K562 (cell line): ENCODE data around the gene CDC27. TPM values are rescaled to one million over a fixed set of nuclear protein-coding genes. Genes with fewer than 3 reads are reported as not detected.

Source experiments
- ATAC-seq: fragments of 200-7000 bp; cut with Tn5 transposase; 3 replicates; pipeline ENCODE4 v1.9.1; 2020; ENCODE audit warnings: moderate library complexity
- BruUV-seq: library from RNA; stranded (reverse); fragments of 400-500 nt; replicated peaks from 2 replicates; lab custom pipeline; 2021; lab: Mats Ljungman, UMichigan
- CTCF ChIA-PET: fragments of 300-600 bp; formaldehyde crosslinking; extraction: SDS; loops from one replicate; lab custom pipeline; 2021; ENCODE audit warnings: low intra/inter-chr PET ratio; lab: Yijun Ruan, JAX
- POLR2A ChIA-PET: fragments of 300-600, 350-650 bp; sonication (Branson Sonifier 250); formaldehyde crosslinking; extraction: SDS; loops from one replicate; lab custom pipeline; 2021; ENCODE audit warnings: antibody characterized with exemption, inconsistent platforms; lab: Yijun Ruan, JAX
- DNase-seq, 4 experiments: peaks; one replicate each; pipeline versions ENCODE4 v3.0.0 to v3.0.0-alpha.2; 2011 to 2018; ENCODE audit warnings: low spot score in 3 of 4, mixed read lengths in 3 of 4; ENCODE audit errors: extremely low read depth in 1 of 4
- FAIRE-seq: peaks from 2 replicates; lab custom pipeline; 2011; peaks lifted over from hg19 to GRCh38; lab: Jason Lieb, UNC
- H2AFZ ChIP-seq: 2 replicates; pipeline ENCODE4 v1.6.0; 2011; ENCODE audit warnings: low read depth, low read length, control low read depth, inconsistent platforms
- H3K27ac ChIP-seq: fragments of 200-600 bp; 3 replicates; pipeline ENCODE4 v1.8.0; 2011; ENCODE audit warnings: low read depth, mild to moderate bottlenecking, control low read depth, inconsistent platforms, low read length, moderate library complexity, mixed read lengths; ENCODE audit errors: extremely low read depth
- H3K27me3 ChIP-seq, 2 experiments: fragments of 300-600 bp in 1 of 2; 2 replicates in 1 of 2; 3 replicates in 1 of 2; pipeline versions ENCODE4 v1.6.0 to v1.8.0; 2011; ENCODE audit warnings: inconsistent platforms in 2 of 2, low read length in 2 of 2, mild to moderate bottlenecking in 1 of 2, mixed read lengths in 1 of 2, moderate library complexity in 1 of 2; ENCODE audit not compliant: control insufficient read depth in 2 of 2, insufficient read depth in 2 of 2
- H3K36me3 ChIP-seq: fragments of 300-600 bp; 3 replicates; pipeline ENCODE4 v1.8.0; 2011; ENCODE audit warnings: mild to moderate bottlenecking, low read length, inconsistent platforms; ENCODE audit not compliant: control insufficient read depth, insufficient read depth
- H3K4me1 ChIP-seq, 2 experiments: fragments of 200-600 bp in 1 of 2; replicated peaks in 1 of 2; 2 replicates in 1 of 2; 3 replicates in 1 of 2; pipeline versions ENCODE4 v1.5.1 to v1.8.0; 2011; ENCODE audit warnings: inconsistent platforms in 2 of 2, low read length in 2 of 2, mild to moderate bottlenecking in 1 of 2, mixed read lengths in 1 of 2, moderate library complexity in 1 of 2; ENCODE audit not compliant: control insufficient read depth in 2 of 2, insufficient read depth in 2 of 2
- H3K4me2 ChIP-seq: 2 replicates; pipeline ENCODE4 v1.6.1; 2011; ENCODE audit warnings: low read length, control low read depth, inconsistent platforms, mixed read lengths; ENCODE audit not compliant: insufficient read depth
- H3K4me3 ChIP-seq: fragments of 200-600 bp; sonication (generic), shearing (Covaris generic); 2 replicates; pipeline ENCODE4 v1.5.1; 2016; ENCODE audit warnings: control low read depth, inconsistent platforms
- H3K79me2 ChIP-seq: fragments of 200-600 bp; 3 replicates; pipeline ENCODE4 v1.8.0; 2011; ENCODE audit warnings: low read length, inconsistent platforms; ENCODE audit not compliant: control insufficient read depth, insufficient read depth
- H3K9ac ChIP-seq, 2 experiments: 2 replicates each; pipeline versions ENCODE4 v1.6.0 to v1.6.1; 2011; ENCODE audit warnings: low read depth in 2 of 2, low read length in 2 of 2, control low read depth in 1 of 2, inconsistent platforms in 1 of 2, mild to moderate bottlenecking in 1 of 2, mixed read lengths in 1 of 2; ENCODE audit not compliant: insufficient read depth in 1 of 2
- H3K9me1 ChIP-seq: one replicate; pipeline ENCODE4 v1.6.0; 2011; ENCODE audit warnings: inconsistent platforms, mild to moderate bottlenecking, low read length, moderate library complexity; ENCODE audit not compliant: control insufficient read depth, insufficient read depth
- H3K9me3 ChIP-seq: replicated peaks from 2 replicates; pipeline ENCODE4 v1.5.1; 2011; ENCODE audit warnings: low read depth, low read length, inconsistent platforms; ENCODE audit not compliant: control insufficient read depth, insufficient read depth
- H4K20me1 ChIP-seq: replicated peaks from 2 replicates; pipeline ENCODE4 v1.6.1; 2011; ENCODE audit warnings: low read length, inconsistent platforms, mixed read lengths; ENCODE audit not compliant: control insufficient read depth, insufficient read depth
- EP400 ChIP-seq: fragments of 450-650 bp; IDR thresholded peaks from 2 replicates; pipeline ENCODE4 v1.6.1; 2017; ENCODE audit warnings: antibody characterized with exemption, mild to moderate bottlenecking, moderate library complexity
- NBN ChIP-seq: fragments of 450-650 bp; IDR thresholded peaks from 2 replicates; pipeline ENCODE4 v1.6.1; 2016; ENCODE audit warnings: low read depth, mild to moderate bottlenecking
- PCBP2 ChIP-seq: fragments of 200-400 bp; formaldehyde crosslinking; IDR thresholded peaks from 2 replicates; pipeline ENCODE4 v1.6.1; 2018; ENCODE audit warnings: low read length, low read depth, mild to moderate bottlenecking, moderate library complexity; ENCODE audit not compliant: poor library complexity, severe bottlenecking
- PHF20 ChIP-seq: fragments of 450-650 bp; IDR thresholded peaks from 2 replicates; pipeline ENCODE4 v1.6.1; 2018; ENCODE audit not compliant: partially characterized antibody
- TCF7 ChIP-seq: sonication (generic); IDR thresholded peaks from 2 replicates; pipeline ENCODE4 v1.6.1; 2016; ENCODE audit warnings: antibody characterized with exemption, borderline replicate concordance
- THRAP3 ChIP-seq: fragments of 450-650 bp; IDR thresholded peaks from 2 replicates; pipeline ENCODE4 v1.6.1; 2016; ENCODE audit warnings: mild to moderate bottlenecking, inconsistent platforms, borderline replicate concordance
- U2AF2 ChIP-seq: fragments of 200-400 bp; formaldehyde crosslinking; optimal IDR thresholded peaks from 2 replicates; pipeline ENCODE3; 2017; ENCODE audit warnings: low read depth, mild to moderate bottlenecking, low read length
- ZEB2 ChIP-seq: fragments of 450-650 bp; IDR thresholded peaks from 2 replicates; pipeline ENCODE4 v1.6.1; 2016
- ZNF274 ChIP-seq: IDR thresholded peaks from 2 replicates; pipeline ENCODE4 v1.6.1; 2011; ENCODE audit warnings: low read depth, mild to moderate bottlenecking, low read length, moderate library complexity, borderline replicate concordance
- WGBS: fragments of 100-300 bp; shearing (Covaris generic); methylation state at CpG from one replicate; pipeline ENCODE4 v1.1.6; 2016; ENCODE audit warnings: low coverage, mixed read lengths; ENCODE audit not compliant: insufficient coverage; ENCODE audit errors: missing lambda C conversion rate; 5-methylcytosine and 5-hydroxymethylcytosine counted together
- in situ Hi-C: fragments of 300-500 bp; cut with MboI; formaldehyde crosslinking; loops from 4 replicates; pipeline ENCODE4 v1.15.0; 2018; ENCODE audit warnings: inconsistent platforms, mixed read lengths
- intact Hi-C: fragments of 100-400 bp; cut with micrococcal nuclease; formaldehyde crosslinking; loops from 2 replicates; pipeline ENCODE4 v1.14.2; 2022
- polyA plus RNA-seq, 8 experiments: library from polyadenylated mRNA; depleted of rRNA in 4 of 8; stranded (reverse) in 5 of 8; unstranded in 3 of 8; fragments of >200 nt; fragmentation: Nextera tagmentation in 2 of 8; fragmentation: Illumina TruSeq in 1 of 8; extraction: Ambion mirVana in 2 of 8; extraction: Trizol in 1 of 8; gene quantifications; 2 replicates each; pipeline versions ENCODE4 v1.2.1 to v1.2.3, GENCODE V29; 2011 to 2014; ENCODE audit warnings: inconsistent platforms in 1 of 8, missing spikeins in 1 of 8
- total RNA-seq, 7 experiments: library from RNA; depleted of rRNA in 6 of 7; stranded (reverse); fragments of >200 nt in 6 of 7; fragmentation: Illumina TruSeq in 2 of 7; extraction: Trizol in 2 of 7; gene quantifications; 2 replicates each; pipeline versions ENCODE4 v1.2.1 to v1.2.3, GENCODE V29; 2011 to 2021; ENCODE audit warnings: low replicate concordance in 1 of 7
- TF ChIP-seq, protein P1 (sequence below): fragments of 250-450 bp; sonication (Bioruptor Pico); IDR thresholded peaks from 2 replicates; pipeline ENCODE4 v1.5.0; 2020; ENCODE audit warnings: mild to moderate bottlenecking, borderline replicate concordance
- TF ChIP-seq, protein P2 (sequence below): sonication (generic); formaldehyde crosslinking; IDR thresholded peaks from 2 replicates; pipeline ENCODE4 v1.8.0; 2023; ENCODE audit warnings: mild to moderate bottlenecking, missing genetic modification reagents
- TF ChIP-seq, protein P3 (sequence below): IDR thresholded peaks from 2 replicates; pipeline ENCODE4 v1.6.1; 2011; ENCODE audit not compliant: insufficient read length; ENCODE audit errors: extremely low read depth
- TF ChIP-seq, protein P4 (sequence below): fragments of 200-800 bp; sonication (Bioruptor generic); IDR thresholded peaks from 2 replicates; pipeline ENCODE4 v1.6.1; 2017; ENCODE audit warnings: missing genetic modification characterization, missing compliant biosample characterization

CDC27 gene
- total and polyA plus RNA-seq, 9 of the 15 experiments (the other 6 are each of a cell fraction or from before 2014, with no cell fraction given): 28.6 to 155 (median 94.1) TPM

DNA sequence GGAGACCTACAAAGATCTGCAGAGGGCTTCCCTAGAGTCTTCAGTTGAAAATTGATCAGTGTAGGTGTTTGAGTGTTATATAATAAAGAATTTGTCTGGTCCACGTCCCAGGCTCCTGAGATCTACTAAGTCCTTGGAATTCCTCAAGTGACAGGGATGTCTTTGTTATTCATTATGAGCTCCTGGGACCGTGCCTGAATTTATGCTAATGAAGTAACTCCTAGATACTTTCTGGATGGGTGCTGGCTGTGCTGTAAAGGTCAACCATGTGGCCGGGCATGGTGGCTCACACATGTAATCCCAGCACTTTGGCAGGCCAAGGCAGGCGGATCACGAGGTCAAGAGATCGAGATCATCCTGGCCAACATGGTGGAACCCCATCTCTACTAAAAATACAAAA, 43.7 kb downstream of the CDC27 start:
- no TSS peak for BruUV-seq
- no peaks in the 10 kb centered on the region for H4K20me1 ChIP-seq
- H3K4me2 ChIP-seq: no peak overlapping the region
- peaks cover 90% of the 10 kb centered on the region for H3K36me3 ChIP-seq
- no peaks in the 10 kb centered on the region for H3K27me3 ChIP-seq
- ChIA-PET POLR2A (interaction anchor here (0.6 to 1.8 kb wide), 2 partner anchors 10 to 652 kb away, joined by 3 to 5 read pairs; no protein-coding TSS in a partner anchor), CTCF (no interaction called here)
- no peaks in the 10 kb centered on the region for H3K9me1 ChIP-seq
- ATAC-seq (no peak), DNase-seq (no peak), FAIRE-seq (no peak)
- no peaks in the 10 kb centered on the region for H3K4me1 ChIP-seq
- intact Hi-C loops: no loop called here
- H2AFZ ChIP-seq: no peak overlapping the region
- no peak overlapping the region for H3K27ac ChIP-seq
- H3K9me3 ChIP-seq: no peaks in the 10 kb centered on the region
- peaks cover 8% of the 10 kb centered on the region; the same call in 1 of the 3 replicates for H3K79me2 ChIP-seq
- no peak overlapping the region for H3K4me3 ChIP-seq
- in situ Hi-C loops: no loop called here
- 89% methylated on average over 6 of the region's 6 CpGs for WGBS
- H3K9ac ChIP-seq: no peak overlapping the region
- TF ChIP-seq, protein P1, sequence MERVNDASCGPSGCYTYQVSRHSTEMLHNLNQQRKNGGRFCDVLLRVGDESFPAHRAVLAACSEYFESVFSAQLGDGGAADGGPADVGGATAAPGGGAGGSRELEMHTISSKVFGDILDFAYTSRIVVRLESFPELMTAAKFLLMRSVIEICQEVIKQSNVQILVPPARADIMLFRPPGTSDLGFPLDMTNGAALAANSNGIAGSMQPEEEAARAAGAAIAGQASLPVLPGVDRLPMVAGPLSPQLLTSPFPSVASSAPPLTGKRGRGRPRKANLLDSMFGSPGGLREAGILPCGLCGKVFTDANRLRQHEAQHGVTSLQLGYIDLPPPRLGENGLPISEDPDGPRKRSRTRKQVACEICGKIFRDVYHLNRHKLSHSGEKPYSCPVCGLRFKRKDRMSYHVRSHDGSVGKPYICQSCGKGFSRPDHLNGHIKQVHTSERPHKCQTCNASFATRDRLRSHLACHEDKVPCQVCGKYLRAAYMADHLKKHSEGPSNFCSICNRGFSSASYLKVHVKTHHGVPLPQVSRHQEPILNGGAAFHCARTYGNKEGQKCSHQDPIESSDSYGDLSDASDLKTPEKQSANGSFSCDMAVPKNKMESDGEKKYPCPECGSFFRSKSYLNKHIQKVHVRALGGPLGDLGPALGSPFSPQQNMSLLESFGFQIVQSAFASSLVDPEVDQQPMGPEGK (CRISPR knock-in tag): no peak
- TF ChIP-seq ZEB2 (no peak), NBN (no peak), PHF20 (no peak), EP400 (no peak), THRAP3 (no peak), ZNF274 (no peak), PCBP2 (no peak), TCF7 (no peak), U2AF2 (no peak)
- TF ChIP-seq, protein P2, sequence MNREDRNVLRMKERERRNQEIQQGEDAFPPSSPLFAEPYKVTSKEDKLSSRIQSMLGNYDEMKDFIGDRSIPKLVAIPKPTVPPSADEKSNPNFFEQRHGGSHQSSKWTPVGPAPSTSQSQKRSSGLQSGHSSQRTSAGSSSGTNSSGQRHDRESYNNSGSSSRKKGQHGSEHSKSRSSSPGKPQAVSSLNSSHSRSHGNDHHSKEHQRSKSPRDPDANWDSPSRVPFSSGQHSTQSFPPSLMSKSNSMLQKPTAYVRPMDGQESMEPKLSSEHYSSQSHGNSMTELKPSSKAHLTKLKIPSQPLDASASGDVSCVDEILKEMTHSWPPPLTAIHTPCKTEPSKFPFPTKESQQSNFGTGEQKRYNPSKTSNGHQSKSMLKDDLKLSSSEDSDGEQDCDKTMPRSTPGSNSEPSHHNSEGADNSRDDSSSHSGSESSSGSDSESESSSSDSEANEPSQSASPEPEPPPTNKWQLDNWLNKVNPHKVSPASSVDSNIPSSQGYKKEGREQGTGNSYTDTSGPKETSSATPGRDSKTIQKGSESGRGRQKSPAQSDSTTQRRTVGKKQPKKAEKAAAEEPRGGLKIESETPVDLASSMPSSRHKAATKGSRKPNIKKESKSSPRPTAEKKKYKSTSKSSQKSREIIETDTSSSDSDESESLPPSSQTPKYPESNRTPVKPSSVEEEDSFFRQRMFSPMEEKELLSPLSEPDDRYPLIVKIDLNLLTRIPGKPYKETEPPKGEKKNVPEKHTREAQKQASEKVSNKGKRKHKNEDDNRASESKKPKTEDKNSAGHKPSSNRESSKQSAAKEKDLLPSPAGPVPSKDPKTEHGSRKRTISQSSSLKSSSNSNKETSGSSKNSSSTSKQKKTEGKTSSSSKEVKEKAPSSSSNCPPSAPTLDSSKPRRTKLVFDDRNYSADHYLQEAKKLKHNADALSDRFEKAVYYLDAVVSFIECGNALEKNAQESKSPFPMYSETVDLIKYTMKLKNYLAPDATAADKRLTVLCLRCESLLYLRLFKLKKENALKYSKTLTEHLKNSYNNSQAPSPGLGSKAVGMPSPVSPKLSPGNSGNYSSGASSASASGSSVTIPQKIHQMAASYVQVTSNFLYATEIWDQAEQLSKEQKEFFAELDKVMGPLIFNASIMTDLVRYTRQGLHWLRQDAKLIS (CRISPR knock-in tag): no peak
- TF ChIP-seq, protein P3, sequence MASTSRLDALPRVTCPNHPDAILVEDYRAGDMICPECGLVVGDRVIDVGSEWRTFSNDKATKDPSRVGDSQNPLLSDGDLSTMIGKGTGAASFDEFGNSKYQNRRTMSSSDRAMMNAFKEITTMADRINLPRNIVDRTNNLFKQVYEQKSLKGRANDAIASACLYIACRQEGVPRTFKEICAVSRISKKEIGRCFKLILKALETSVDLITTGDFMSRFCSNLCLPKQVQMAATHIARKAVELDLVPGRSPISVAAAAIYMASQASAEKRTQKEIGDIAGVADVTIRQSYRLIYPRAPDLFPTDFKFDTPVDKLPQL: no peak
- TF ChIP-seq, protein P4, sequence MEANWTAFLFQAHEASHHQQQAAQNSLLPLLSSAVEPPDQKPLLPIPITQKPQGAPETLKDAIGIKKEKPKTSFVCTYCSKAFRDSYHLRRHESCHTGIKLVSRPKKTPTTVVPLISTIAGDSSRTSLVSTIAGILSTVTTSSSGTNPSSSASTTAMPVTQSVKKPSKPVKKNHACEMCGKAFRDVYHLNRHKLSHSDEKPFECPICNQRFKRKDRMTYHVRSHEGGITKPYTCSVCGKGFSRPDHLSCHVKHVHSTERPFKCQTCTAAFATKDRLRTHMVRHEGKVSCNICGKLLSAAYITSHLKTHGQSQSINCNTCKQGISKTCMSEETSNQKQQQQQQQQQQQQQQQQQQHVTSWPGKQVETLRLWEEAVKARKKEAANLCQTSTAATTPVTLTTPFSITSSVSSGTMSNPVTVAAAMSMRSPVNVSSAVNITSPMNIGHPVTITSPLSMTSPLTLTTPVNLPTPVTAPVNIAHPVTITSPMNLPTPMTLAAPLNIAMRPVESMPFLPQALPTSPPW (CRISPR knock-in tag): no peak
